ENCODE measurements around the gene ZNF518A.

ZNF518A gene, protein sequence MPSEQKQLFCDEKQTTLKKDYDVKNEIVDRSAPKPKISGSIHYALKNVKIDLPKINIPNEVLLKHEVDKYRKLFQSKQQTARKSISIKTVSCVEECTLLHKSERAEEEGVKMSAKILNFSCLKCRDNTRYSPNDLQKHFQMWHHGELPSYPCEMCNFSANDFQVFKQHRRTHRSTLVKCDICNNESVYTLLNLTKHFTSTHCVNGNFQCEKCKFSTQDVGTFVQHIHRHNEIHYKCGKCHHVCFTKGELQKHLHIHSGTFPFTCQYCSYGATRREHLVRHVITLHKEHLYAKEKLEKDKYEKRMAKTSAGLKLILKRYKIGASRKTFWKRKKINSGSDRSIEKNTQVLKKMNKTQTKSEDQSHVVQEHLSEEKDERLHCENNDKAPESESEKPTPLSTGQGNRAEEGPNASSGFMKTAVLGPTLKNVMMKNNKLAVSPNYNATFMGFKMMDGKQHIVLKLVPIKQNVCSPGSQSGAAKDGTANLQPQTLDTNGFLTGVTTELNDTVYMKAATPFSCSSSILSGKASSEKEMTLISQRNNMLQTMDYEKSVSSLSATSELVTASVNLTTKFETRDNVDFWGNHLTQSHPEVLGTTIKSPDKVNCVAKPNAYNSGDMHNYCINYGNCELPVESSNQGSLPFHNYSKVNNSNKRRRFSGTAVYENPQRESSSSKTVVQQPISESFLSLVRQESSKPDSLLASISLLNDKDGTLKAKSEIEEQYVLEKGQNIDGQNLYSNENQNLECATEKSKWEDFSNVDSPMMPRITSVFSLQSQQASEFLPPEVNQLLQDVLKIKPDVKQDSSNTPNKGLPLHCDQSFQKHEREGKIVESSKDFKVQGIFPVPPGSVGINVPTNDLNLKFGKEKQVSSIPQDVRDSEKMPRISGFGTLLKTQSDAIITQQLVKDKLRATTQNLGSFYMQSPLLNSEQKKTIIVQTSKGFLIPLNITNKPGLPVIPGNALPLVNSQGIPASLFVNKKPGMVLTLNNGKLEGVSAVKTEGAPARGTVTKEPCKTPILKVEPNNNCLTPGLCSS (N-terminal part only)

DNA sequence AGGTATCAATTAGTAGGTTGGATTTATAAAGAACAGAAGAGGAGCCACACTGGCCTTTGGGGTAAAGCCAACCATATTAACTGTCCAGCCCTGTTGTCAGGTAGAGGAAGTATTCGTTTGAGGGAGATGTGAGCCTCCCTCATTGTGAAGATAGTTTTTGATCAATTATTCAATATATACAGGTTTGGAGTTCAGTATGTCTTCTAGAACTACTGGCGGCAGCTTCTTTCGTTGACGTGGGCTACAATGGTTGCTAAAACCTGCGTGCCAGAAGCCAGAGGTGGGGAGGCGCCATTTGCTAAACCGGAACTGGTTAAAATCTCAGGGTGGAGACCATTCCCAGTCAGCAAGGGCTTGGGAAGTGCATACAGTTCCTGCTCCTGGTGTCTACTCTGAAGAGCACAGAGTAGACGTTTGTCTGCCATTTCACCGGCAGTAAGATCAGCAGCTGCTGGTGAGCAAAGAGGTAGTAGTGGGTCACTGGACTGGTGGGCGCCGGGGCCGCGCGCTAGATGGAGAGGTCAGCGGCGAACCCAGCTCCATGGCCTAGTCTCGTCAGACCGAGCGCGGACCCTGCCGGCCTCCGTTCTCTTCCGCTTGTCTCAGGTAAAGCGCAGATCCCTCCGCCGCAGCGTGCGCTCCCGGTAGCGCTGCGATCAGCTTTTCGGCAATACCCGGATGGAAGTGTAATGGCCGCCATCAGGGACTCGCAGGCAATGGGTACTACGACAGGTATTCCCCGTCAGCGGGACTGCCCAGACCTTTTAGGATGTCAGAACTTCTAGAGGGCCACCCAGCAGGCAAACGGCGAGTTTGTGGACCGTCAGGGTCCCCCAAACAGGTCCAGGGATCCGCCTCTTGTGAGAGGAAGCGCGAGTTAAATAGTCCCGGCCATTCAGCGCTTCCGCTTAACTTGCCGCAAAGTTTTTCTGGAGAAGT is at the start of gene ZNF518A:
ZNF518A (plus strand) TSS at position 911 of the 939 bp plus-strand sequence. CDS start 26,026 bp downstream, outside the sequence.
- DNase-seq (ENCODE audit: low spot score): peak; percentile 92

GRCh38 chr10:96082153-96082552 is 47.9 kb upstream of the ZNF518A start:
- no peak for DNase-seq (ENCODE audit: low spot score)

GRCh38 chr10:96082748-96083147 is 47.3 kb upstream of the ZNF518A start:
- no peak for DNase-seq (ENCODE audit: low spot score)

DNA sequence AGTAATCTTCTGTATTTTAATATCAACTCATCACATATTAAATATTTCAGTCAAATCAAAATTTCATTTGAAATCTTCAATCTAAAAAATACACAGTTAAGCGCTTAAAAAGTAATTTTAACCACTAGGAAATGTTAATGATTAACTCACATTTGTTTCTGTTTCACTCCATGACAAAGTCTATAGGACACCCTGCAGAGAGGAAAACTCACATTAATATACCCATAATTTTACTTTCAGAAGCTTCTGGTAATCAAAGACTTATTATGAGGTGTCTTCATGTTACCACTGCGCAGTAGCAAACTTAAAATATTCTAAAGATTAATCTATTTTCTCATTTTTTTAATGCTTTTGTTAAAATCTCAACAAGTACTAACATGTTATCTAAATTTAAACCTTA is 41.0 kb upstream of the ZNF518A start:
- DNase-seq (ENCODE audit: low spot score): no peak

GRCh38 chr10:96089670-96090462 is 40.2 kb upstream of the ZNF518A start:
- DNase-seq (ENCODE audit: low spot score): peak; percentile 95

DNA sequence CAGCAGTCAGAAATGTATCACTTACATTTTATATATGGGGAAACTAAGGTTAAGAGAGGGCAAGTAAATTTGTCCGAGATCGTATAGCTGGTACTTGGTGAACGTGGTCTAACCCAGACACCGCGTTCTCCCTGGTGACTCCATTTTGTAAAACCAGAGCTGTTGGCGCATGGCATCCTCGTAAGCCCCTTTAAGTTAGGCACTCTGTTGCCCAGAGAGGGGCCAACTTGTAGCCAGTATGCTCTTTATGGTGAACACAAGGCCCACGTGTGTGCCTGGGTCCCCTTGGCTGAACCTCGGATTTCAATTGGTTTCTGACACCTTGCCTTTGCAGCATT is 39.7 kb upstream of the ZNF518A start:
- DNase-seq (ENCODE audit: low spot score): no peak

- DNase-seq (ENCODE audit: low spot score): no peak
These were observed 36.9 kb upstream of the ZNF518A start for GRCh38 chr10:96092999-96093767.

DNA sequence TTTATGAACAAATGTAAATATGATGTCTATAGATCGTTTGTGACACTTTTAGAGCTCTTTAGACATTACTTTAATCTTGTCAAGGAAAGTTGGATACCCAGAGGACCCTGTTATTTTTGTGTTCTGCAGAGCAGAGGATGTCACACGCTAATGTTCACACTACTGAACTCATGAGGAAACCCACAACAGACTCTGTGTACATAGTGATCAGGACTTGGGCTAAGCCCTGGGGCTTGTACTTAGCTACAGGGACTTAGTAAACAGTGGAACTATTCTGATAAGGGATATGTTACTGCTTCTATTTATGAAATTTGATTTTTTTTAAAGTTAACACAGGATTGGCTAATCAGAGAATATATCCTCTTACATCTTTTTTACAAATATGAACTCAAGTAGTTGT is 36.1 kb upstream of the ZNF518A start:
- no peak for DNase-seq (ENCODE audit: low spot score)

GRCh38 chr10:96096958-96097357 is 33.1 kb upstream of the ZNF518A start:
- no peak for DNase-seq (ENCODE audit: low spot score)

- DNase-seq (ENCODE audit: low spot score): no peak
These were observed 32.2 kb upstream of the ZNF518A start for GRCh38 chr10:96097865-96098264.

DNA sequence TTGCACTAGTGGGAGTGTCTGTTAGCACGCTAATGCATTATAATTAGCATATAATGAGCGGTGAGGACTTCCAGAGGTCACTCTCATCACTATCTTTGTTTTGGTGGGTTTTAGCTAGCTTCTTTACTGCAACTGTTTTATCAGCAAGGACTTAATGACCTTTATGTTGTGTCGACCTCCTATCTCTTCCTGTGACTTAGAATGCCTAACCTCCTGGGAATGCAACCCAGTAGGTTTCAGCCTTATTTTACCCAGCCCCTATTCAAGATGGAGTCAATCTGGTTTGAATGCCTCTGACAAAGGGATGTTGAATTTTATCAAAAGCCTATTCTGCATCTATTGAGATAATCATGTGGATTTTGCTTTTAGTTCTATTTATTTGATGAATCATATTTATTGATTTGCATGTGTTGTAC is 22.5 kb upstream of the ZNF518A start:
- no peak for DNase-seq (ENCODE audit: low spot score)

DNA sequence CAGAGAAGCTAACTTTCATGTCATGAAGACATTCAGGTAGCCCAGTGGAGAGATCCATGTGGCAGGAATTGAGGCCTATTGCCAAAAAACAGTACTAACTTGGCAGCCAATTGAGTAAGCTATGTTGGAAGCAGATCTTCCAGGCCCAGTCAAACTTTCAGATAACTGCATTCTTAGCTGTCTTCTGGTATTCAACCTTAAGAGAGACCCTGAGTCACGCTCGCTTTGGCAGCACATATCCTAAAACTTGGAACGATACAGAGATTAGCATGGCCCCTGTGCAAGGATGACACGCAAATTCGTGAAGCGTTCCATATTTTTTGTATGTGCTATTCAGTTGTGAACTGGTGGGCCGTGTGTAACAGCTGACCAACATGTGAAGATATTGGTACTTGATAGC is 17.6 kb upstream of the ZNF518A start:
- no peak for DNase-seq (ENCODE audit: low spot score)

- DNase-seq (ENCODE audit: low spot score): no peak
These were observed 11.3 kb upstream of the ZNF518A start for GRCh38 chr10:96118604-96119450.

DNA sequence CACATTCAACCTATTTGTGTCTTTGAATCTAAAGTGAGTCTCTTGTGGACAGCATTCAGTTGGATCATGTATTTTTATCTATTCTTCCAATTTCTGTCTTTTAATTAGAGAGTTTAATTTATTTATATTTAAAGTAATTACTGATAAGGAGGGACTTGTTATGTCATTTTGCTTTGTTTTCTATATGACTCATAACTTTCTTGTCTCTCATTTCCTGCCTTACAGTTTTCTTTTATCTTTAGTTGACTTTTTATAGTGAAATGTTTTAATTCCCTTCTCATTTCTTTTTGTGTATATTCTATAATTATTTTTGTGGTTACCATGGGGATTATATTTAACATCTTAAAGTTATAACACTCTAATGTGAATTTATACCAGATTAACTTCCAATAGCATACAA is 7.3 kb upstream of the ZNF518A start:
- no peak for DNase-seq (ENCODE audit: low spot score)

- peak; percentile 36 for DNase-seq (ENCODE audit: low spot score)
These were observed 5.6 kb upstream of the ZNF518A start for GRCh38 chr10:96124230-96125141.

GRCh38 chr10:96125142-96125515 is 5.0 kb upstream of the ZNF518A start:
- no peak for DNase-seq (ENCODE audit: low spot score)

- DNase-seq (ENCODE audit: low spot score): peak; percentile 86
These were observed 364 bp downstream of the ZNF518A start for GRCh38 chr10:96130326-96130995.

DNA sequence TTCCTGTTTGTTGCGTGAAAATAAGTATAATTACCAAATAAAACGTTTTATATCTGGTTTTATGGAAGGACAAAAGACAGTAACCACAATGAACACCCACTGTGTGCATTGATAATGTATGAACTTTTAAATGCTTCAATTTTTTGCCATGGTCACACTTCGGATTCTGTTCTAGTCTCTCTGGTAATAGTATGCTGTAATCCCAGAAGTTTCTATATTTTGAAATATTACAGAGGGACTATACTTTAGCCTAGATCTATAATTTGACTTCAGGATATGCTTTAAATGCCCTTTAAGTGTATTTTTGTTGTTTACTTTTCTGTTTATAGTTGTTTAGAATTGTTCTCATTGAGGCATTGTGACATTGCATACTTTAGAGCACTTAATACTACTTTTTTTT is 1.5 kb downstream of the ZNF518A start:
- no peak for DNase-seq (ENCODE audit: low spot score)
